ENCODE measurements around the gene GAS2L1.

GAS2L1 gene

GRCh38 chr22:29275819-29276565 is 30.5 kb upstream of the GAS2L1 start:
- DNase-seq: no peak

GRCh38 chr22:29277927-29278326 is 28.5 kb upstream of the GAS2L1 start:
- DNase-seq: no peak

- no peak for DNase-seq
Observed at GRCh38 chr22:29284196-29284595, 22.3 kb upstream of the GAS2L1 start.

GRCh38 chr22:29288837-29289236 is 17.6 kb upstream of the GAS2L1 start:
- DNase-seq: no peak

GRCh38 chr22:29290061-29290460 is 16.4 kb upstream of the GAS2L1 start:
- DNase-seq: no peak

GRCh38 chr22:29291215-29291614 is 15.2 kb upstream of the GAS2L1 start:
- no peak for DNase-seq

GRCh38 chr22:29292379-29292778 is 14.1 kb upstream of the GAS2L1 start:
- no peak for DNase-seq

- no peak for DNase-seq
Observed at GRCh38 chr22:29298641-29299040, 7.8 kb upstream of the GAS2L1 start.

GRCh38 chr22:29299136-29299900 is 7.1 kb upstream of the GAS2L1 start:
- no peak for DNase-seq

GRCh38 chr22:29300467-29300806 is 6.0 kb upstream of the GAS2L1 start:
- no peak for DNase-seq

GRCh38 chr22:29300807-29301601 is 5.4 kb upstream of the GAS2L1 start:
- DNase-seq: no peak

GRCh38 chr22:29301716-29302401 is 4.6 kb upstream of the GAS2L1 start:
- DNase-seq: no peak

GRCh38 chr22:29302402-29302680 is 4.1 kb upstream of the GAS2L1 start:
- no peak for DNase-seq

- no peak for DNase-seq
Observed at GRCh38 chr22:29302681-29303465, 3.6 kb upstream of the GAS2L1 start.

- no peak for DNase-seq
Observed at GRCh38 chr22:29305836-29306174, 645 bp upstream of the GAS2L1 start.

GRCh38 chr22:29306835-29307595 is 565 bp downstream of the GAS2L1 start:
- peak; percentile 38 to 58 for DNase-seq

GRCh38 chr22:29307596-29308147 is 1.2 kb downstream of the GAS2L1 start:
- no peak for DNase-seq

- DNase-seq: no peak
Observed at GRCh38 chr22:29308148-29308790, 1.8 kb downstream of the GAS2L1 start.

GRCh38 chr22:29308791-29309262 is 2.4 kb downstream of the GAS2L1 start:
- no peak for DNase-seq

- DNase-seq: no peak
Observed at GRCh38 chr22:29309332-29310064, 3.0 kb downstream of the GAS2L1 start.
